Neural progenitor cell (in vitro differentiated cells): Measurements from ENCODE around the gene TGFBR3. TPM values are rescaled to one million over a fixed set of nuclear protein-coding genes. Genes with fewer than 3 reads are reported as not detected.

ENCODE experiments used
- DNase-seq: peaks from one replicate; pipeline ENCODE4 v3.0.0-alpha.2; 2016; ENCODE audit warnings: low spot score
- H2AFZ ChIP-seq: fragments of 200-600 bp; sonication (generic); replicated peaks from 2 replicates; pipeline ENCODE4 v1.6.1; 2016; ENCODE audit warnings: antibody characterized with exemption
- H3F3A ChIP-seq: fragments of 200-600 bp; sonication (generic); 2 replicates; pipeline ENCODE4 v1.6.1; 2016; ENCODE audit warnings: antibody characterized with exemption, low read depth
- H3K27ac ChIP-seq: fragments of 200-600 bp; sonication (generic); 2 replicates; pipeline ENCODE4 v1.5.1; 2016; ENCODE audit warnings: mild to moderate bottlenecking
- H3K27me3 ChIP-seq: fragments of 200-600 bp; sonication (generic); 2 replicates; pipeline ENCODE4 v1.6.1; 2016; ENCODE audit warnings: mild to moderate bottlenecking, moderate library complexity
- H3K36me3 ChIP-seq: fragments of 200-600 bp; sonication (generic); 2 replicates; pipeline ENCODE4 v1.5.1; 2016
- H3K4me1 ChIP-seq: fragments of 200-600 bp; sonication (generic); 2 replicates; pipeline ENCODE4 v1.6.1; 2016; ENCODE audit warnings: mixed run types
- H3K4me2 ChIP-seq: fragments of 200-600 bp; sonication (generic); 2 replicates; pipeline ENCODE4 v1.6.1; 2016
- H3K4me3 ChIP-seq: fragments of 200-600 bp; sonication (generic); 2 replicates; pipeline ENCODE4 v1.5.1; 2016
- H3K79me2 ChIP-seq: fragments of 200-600 bp; sonication (generic); 2 replicates; pipeline ENCODE4 v1.6.1; 2016; ENCODE audit warnings: low read depth
- H3K9ac ChIP-seq: fragments of 200-600 bp; sonication (generic); 2 replicates; pipeline ENCODE4 v1.6.1; 2016
- H3K9me3 ChIP-seq: fragments of 200-600 bp; sonication (generic); 2 replicates; pipeline ENCODE4 v1.5.1; 2016; ENCODE audit warnings: low read depth
- H4K20me1 ChIP-seq: fragments of 200-600 bp; sonication (generic); 2 replicates; pipeline ENCODE4 v1.6.1; 2016; ENCODE audit warnings: low read depth
- H3K27ac Mint-ChIP-seq: 3 replicates; pipeline ENCODE4 v1.8.0; 2021; ENCODE audit warnings: mixed read lengths
- H3K27me3 Mint-ChIP-seq: 2 replicates; pipeline ENCODE4 v1.8.0; 2022; ENCODE audit warnings: low read depth, mild to moderate bottlenecking, inconsistent platforms, moderate library complexity, mixed read lengths; ENCODE audit not compliant: insufficient read depth
- H3K36me3 Mint-ChIP-seq: 3 replicates; pipeline ENCODE4 v1.8.0; 2021; ENCODE audit warnings: mixed read lengths
- H3K4me1 Mint-ChIP-seq: 3 replicates; pipeline ENCODE4 v1.8.0; 2021; ENCODE audit warnings: mixed read lengths
- H3K4me3 Mint-ChIP-seq: 3 replicates; pipeline ENCODE4 v1.8.0; 2021; ENCODE audit warnings: mild to moderate bottlenecking, moderate library complexity, mixed read lengths
- H3K9me3 Mint-ChIP-seq: 3 replicates; pipeline ENCODE4 v1.8.0; 2020; ENCODE audit warnings: mixed read lengths
- EZH2 ChIP-seq: fragments of 200-600 bp; sonication (generic); IDR thresholded peaks from 2 replicates; pipeline ENCODE4 v1.6.1; 2017; ENCODE audit warnings: antibody characterized with exemption, mild to moderate bottlenecking, moderate library complexity
- EZH2phosphoT487 ChIP-seq: fragments of 200-600 bp; sonication (generic); IDR thresholded peaks from 2 replicates; pipeline ENCODE4 v1.6.1; 2017; ENCODE audit warnings: antibody characterized with exemption
- total RNA-seq: library from RNA; depleted of rRNA; stranded (reverse); fragments of >200 nt; gene quantifications from 2 replicates; pipeline ENCODE4 v1.2.3, GENCODE V29; 2015; ENCODE audit warnings: low replicate concordance
- TF ChIP-seq, protein P1 (sequence below): fragments of 200-600 bp; sonication (generic); IDR thresholded peaks from 2 replicates; pipeline ENCODE4 v1.5.1; 2017; ENCODE audit warnings: antibody characterized with exemption, mild to moderate bottlenecking

Gene TGFBR3
- total RNA-seq, 1 donor from 2014 or later, result 11.8 TPM

DNA sequence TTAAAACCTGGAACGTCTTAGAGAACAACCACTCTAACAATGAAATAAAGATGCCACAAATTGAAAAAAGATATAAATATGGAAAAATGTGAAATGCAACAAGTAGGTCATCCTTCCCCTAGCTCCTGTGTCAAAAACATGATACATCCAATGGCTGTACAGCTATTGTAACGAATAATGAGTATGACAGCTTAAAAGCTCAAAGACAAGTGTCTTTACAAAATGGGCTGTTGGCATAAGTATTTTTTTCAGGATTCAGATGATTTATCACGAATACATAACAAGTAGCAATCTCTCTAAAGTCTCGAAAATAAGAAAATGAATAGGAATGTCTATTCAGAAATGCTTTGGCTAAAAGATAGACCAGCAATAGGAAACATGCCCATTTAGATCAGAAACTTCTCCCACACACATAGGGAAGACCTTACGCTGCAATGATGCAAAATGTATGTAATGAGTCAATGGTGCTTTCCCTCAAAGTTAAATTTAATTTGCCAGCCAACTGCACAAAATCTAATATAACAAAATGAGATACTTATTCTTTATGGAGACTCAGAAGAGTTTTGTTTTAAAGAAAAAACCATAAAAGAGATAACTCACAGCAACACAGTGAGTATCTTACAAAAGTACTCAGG, 8.3 kb downstream of the TGFBR3 start:
- TF ChIP-seq EZH2, result no peak
- TF ChIP-seq EZH2phosphoT487, result no peak
- TF ChIP-seq, protein P1, sequence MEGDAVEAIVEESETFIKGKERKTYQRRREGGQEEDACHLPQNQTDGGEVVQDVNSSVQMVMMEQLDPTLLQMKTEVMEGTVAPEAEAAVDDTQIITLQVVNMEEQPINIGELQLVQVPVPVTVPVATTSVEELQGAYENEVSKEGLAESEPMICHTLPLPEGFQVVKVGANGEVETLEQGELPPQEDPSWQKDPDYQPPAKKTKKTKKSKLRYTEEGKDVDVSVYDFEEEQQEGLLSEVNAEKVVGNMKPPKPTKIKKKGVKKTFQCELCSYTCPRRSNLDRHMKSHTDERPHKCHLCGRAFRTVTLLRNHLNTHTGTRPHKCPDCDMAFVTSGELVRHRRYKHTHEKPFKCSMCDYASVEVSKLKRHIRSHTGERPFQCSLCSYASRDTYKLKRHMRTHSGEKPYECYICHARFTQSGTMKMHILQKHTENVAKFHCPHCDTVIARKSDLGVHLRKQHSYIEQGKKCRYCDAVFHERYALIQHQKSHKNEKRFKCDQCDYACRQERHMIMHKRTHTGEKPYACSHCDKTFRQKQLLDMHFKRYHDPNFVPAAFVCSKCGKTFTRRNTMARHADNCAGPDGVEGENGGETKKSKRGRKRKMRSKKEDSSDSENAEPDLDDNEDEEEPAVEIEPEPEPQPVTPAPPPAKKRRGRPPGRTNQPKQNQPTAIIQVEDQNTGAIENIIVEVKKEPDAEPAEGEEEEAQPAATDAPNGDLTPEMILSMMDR, result no peak
- H3K9me3 ChIP-seq, result no peaks in the 10 kb centered on the region
- no peak for DNase-seq
- H3K4me1 Mint-ChIP-seq, result peaks cover 9% of the 10 kb centered on the region
- H3K4me2 ChIP-seq, result no peak overlapping the region
- peaks cover 2% of the 10 kb centered on the region for H3K27me3 Mint-ChIP-seq
- H4K20me1 ChIP-seq, result no peaks in the 10 kb centered on the region
- no peak overlapping the region for H3K4me3 ChIP-seq
- H3K4me3 Mint-ChIP-seq, result no peak overlapping the region
- H3K27me3 ChIP-seq, result no peaks in the 10 kb centered on the region
- peaks cover 18% of the 10 kb centered on the region for H3K79me2 ChIP-seq
- H3K9ac ChIP-seq, result no peak overlapping the region
- peaks cover 15% of the 10 kb centered on the region for H3K4me1 ChIP-seq
- peaks cover 7% of the 10 kb centered on the region for H3F3A ChIP-seq
- H3K36me3 ChIP-seq, result no peaks in the 10 kb centered on the region
- H3K36me3 Mint-ChIP-seq, result no peaks in the 10 kb centered on the region
- H2AFZ ChIP-seq, result no peak overlapping the region
- H3K27ac ChIP-seq, result no peak overlapping the region
- no peak overlapping the region for H3K27ac Mint-ChIP-seq
- no peaks in the 10 kb centered on the region for H3K9me3 Mint-ChIP-seq

DNA sequence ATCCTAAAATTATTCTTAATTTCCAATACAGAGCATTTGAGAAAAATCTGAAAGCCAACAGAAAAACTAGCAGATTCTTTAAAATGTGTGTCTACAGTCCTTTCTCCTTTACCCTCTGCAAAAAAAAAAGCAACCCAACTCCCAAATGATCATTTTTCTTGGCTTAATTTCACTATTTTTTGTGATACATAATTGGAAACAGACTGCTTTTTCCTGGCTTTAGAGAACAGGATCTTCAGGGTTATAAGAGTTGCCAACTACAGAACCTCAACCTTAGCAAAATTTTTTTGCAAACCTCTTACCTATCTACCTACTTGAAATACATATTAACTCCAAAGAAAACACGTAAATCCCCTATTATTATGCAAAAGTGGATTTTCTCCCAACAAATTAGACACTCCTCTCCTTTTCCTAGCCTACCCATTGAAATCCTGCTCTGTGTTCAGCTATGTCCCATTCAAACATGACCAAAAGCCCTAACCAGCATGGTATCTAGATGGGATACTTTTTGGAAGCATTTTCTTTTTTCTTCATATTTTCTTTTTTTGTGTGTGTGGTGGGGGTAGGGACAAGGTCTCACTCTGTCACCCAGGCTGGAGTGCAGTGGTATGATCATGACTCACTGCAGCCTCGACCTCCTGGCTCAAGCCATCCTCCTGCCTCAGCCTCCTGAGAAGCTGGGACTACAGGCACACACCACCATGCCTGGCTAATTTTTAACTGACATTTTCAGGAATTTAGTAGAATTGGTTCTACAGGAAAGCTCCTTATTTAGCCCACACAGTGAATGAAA, 9.0 kb downstream of the TGFBR3 start:
- H3K79me2 ChIP-seq, result peaks cover 18% of the 10 kb centered on the region
- DNase-seq, result no peak
- no peak overlapping the region for H3K27ac ChIP-seq
- H3K27me3 Mint-ChIP-seq, result peaks cover 6% of the 10 kb centered on the region
- peaks cover 11% of the 10 kb centered on the region for H3F3A ChIP-seq
- H3K9me3 Mint-ChIP-seq, result no peaks in the 10 kb centered on the region
- H3K36me3 ChIP-seq, result no peaks in the 10 kb centered on the region
- H2AFZ ChIP-seq, result no peak overlapping the region
- peaks cover 22% of the 10 kb centered on the region for H3K4me1 ChIP-seq
- H3K27ac Mint-ChIP-seq, result no peak overlapping the region
- TF ChIP-seq, protein P1, result no peak
- no peak for TF ChIP-seq EZH2
- TF ChIP-seq EZH2phosphoT487, result no peak
- H3K9me3 ChIP-seq, result no peaks in the 10 kb centered on the region
- H3K9ac ChIP-seq, result no peak overlapping the region
- H3K4me2 ChIP-seq, result no peak overlapping the region
- H3K27me3 ChIP-seq, result no peaks in the 10 kb centered on the region
- no peaks in the 10 kb centered on the region for H4K20me1 ChIP-seq
- peaks cover 16% of the 10 kb centered on the region for H3K4me1 Mint-ChIP-seq
- no peaks in the 10 kb centered on the region for H3K36me3 Mint-ChIP-seq
- no peak overlapping the region for H3K4me3 ChIP-seq
- H3K4me3 Mint-ChIP-seq, result no peak overlapping the region

DNA sequence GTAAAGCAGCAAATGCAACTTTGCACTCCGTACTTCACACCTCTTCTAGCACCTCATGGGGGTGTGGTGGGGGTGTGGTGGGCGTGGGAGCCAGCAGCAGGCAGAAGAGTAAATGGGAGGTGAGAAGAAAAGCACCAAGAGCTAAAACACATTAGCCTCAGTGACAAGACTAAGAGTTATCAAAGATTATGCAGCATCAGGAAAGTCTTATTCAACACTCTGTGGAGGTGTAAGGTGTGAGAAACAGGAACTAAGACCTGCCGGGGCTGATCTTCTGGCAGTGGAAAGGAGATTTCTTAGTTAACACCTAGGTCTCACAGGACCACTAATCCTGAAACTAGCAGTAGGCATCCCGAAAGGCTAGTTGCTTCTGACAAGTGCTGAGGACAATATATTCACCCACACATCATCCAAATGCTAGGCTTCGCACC, 9.9 kb downstream of the TGFBR3 start:
- H3K36me3 ChIP-seq, result no peaks in the 10 kb centered on the region
- H3F3A ChIP-seq, result peaks cover 8% of the 10 kb centered on the region
- no peak overlapping the region for H2AFZ ChIP-seq
- no peaks in the 10 kb centered on the region for H4K20me1 ChIP-seq
- H3K9ac ChIP-seq, result no peak overlapping the region
- H3K4me1 ChIP-seq, result peaks cover 21% of the 10 kb centered on the region
- H3K4me2 ChIP-seq, result no peak overlapping the region
- H3K79me2 ChIP-seq, result peaks cover 21% of the 10 kb centered on the region
- H3K27ac ChIP-seq, result no peak overlapping the region
- no peaks in the 10 kb centered on the region for H3K27me3 ChIP-seq
- Mint-ChIP-seq H3K27ac (no peak overlapping the region), H3K27me3 (peaks cover 4% of the 10 kb centered on the region), H3K9me3 (no peaks in the 10 kb centered on the region), H3K4me3 (no peak overlapping the region), H3K36me3 (no peaks in the 10 kb centered on the region), H3K4me1 (peaks cover 13% of the 10 kb centered on the region)
- no peaks in the 10 kb centered on the region for H3K9me3 ChIP-seq
- no peak overlapping the region for H3K4me3 ChIP-seq
- DNase-seq, result no peak
- TF ChIP-seq, protein P1, result no peak
